ENCODE data around the gene PCDHGA1.
"Not testable (repeated sequence)": the region's sequence is repeated elsewhere in the genome, so short reads cannot be mapped to it uniquely, and the experiment has no call there.

The PCDHGA1 gene

GRCh38 chr5:141412854-141413539 lies 82.7 kb downstream of the PCDHGA1 start, which contains the start of gene PCDHGA10:
Gene PCDHGA10, plus strand, starts transcription at chr5:141412987. Its CDS starts 189 bp downstream, at chr5:141413176.
- DNase-seq, result peak; percentile 30

- no peak for DNase-seq
These were observed 83.3 kb downstream of the PCDHGA1 start for GRCh38 chr5:141413540-141414069.

- not testable (repeated sequence) for DNase-seq
These were observed 84.4 kb downstream of the PCDHGA1 start for GRCh38 chr5:141414548-141415274.

- DNase-seq, result not testable (repeated sequence)
These were observed 84.9 kb downstream of the PCDHGA1 start for GRCh38 chr5:141415275-141415618.

- DNase-seq, result not testable (repeated sequence)
These were observed 87.3 kb downstream of the PCDHGA1 start, which contains the start of gene PCDHGB7 for GRCh38 chr5:141417494-141418172. Gene PCDHGB7, plus strand, starts transcription at chr5:141417677. Its CDS starts 183 bp downstream, at chr5:141417860.

GRCh38 chr5:141419074-141419880 lies 89.0 kb downstream of the PCDHGA1 start:
- DNase-seq, result no peak

GRCh38 chr5:141420855-141421488 lies 90.7 kb downstream of the PCDHGA1 start, which contains the start of gene PCDHGA11:
Gene PCDHGA11, plus strand, starts transcription at chr5:141421051. Its CDS starts 177 bp downstream, at chr5:141421228.
- DNase-seq, result no peak

GRCh38 chr5:141421489-141421855 lies 91.2 kb downstream of the PCDHGA1 start:
- DNase-seq, result no peak

- no peak for DNase-seq
These were observed 92.5 kb downstream of the PCDHGA1 start for GRCh38 chr5:141422742-141423291.

GRCh38 chr5:141427783-141428426 lies 97.6 kb downstream of the PCDHGA1 start:
- no peak for DNase-seq

- DNase-seq, result no peak
These were observed 100.2 kb downstream of the PCDHGA1 start, which contains the start of gene PCDHGA12 for GRCh38 chr5:141430332-141431113. Gene PCDHGA12, plus strand, starts transcription at chr5:141430507. Its CDS starts 253 bp downstream, at chr5:141430760.

GRCh38 chr5:141431286-141431685 lies 101.0 kb downstream of the PCDHGA1 start:
- no peak for DNase-seq

GRCh38 chr5:141432308-141432707 lies 102.0 kb downstream of the PCDHGA1 start:
- not testable (repeated sequence) for DNase-seq

GRCh38 chr5:141432726-141433125 lies 102.4 kb downstream of the PCDHGA1 start:
- not testable (repeated sequence) for DNase-seq

- no peak for DNase-seq
These were observed 103.7 kb downstream of the PCDHGA1 start for GRCh38 chr5:141434006-141434405.

GRCh38 chr5:141437221-141437620 lies 106.9 kb downstream of the PCDHGA1 start:
- no peak for DNase-seq

GRCh38 chr5:141439411-141440141 lies 109.3 kb downstream of the PCDHGA1 start:
- no peak for DNase-seq

- DNase-seq, result no peak
These were observed 110.0 kb downstream of the PCDHGA1 start for GRCh38 chr5:141440341-141440740.

- DNase-seq, result no peak
These were observed 111.4 kb downstream of the PCDHGA1 start for GRCh38 chr5:141441571-141442170.

All from T-helper 9 cell (primary cell).